NCI-H2196 treated with DMSO at 0.1 percent for 48 hours (cell line): ENCODE results near the gene ARAP2.

Experiments used
- DNase-seq: peaks from one replicate; lab custom pipeline; 2025; ENCODE audit not compliant: unreplicated experiment; lab: John Stamatoyannopoulos, UW

The ARAP2 gene

GRCh38 chr4:36137336-36137735, 107.0 kb downstream of the ARAP2 start:
- DNase-seq: no peak

GRCh38 chr4:36133658-36134057, 110.7 kb downstream of the ARAP2 start:
- DNase-seq: no peak

DNA sequence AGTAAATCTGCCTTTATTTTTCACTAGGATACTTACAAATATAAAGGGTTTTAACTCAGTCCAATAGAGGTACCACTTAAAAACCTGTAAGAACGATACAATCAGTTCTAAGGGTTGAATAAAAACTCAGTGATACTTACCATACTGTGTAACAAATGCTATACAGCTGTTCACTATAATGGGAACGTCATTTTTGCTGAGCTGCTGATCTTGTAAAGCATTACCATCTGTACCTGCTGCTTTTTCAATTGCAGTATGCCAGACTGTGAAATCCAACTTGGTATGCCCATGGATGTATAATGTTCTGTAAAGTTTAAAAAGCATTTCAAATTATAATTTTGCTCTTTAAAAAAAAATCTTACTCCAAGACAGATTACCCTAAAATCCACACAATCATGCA, 111.2 kb downstream of the ARAP2 start:
- DNase-seq: no peak

DNA sequence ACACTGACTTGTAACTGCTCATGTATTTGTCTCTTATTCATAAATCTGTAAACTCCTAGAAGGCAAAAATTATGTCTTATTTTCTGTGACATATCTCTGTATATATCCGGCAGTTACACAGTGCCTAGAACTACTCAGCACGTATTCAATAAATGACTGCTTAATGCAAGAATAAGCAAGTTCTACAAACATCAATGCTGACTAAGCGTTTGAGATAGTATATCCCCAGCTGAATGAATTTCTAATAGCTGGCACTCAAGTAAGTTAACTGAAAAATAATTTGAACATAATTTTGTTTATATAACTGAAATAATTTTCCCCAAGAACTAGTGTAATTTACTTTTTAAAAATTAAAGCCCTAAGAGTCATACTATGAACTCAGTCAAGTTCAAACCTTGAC, 113.7 kb downstream of the ARAP2 start:
- no peak for DNase-seq

DNA sequence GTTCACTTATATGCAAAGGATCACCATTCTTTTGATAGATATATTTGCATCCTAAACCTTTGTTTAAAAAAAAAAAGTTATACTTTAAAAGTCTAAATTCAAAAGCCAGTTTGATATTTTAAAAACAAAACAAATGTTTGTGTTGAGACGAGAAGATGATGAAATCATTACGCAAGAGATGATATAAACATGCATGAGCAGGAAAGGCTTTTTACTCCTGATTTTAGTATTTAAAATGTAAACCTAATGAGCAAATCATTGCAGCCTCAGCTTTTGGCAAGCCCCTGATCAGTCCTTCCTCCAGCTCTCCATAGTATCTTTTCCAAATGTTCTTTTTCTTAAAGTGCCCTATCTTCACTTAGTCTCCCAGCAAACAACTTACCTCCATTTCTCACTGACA, 115.6 kb downstream of the ARAP2 start:
- no peak for DNase-seq

GRCh38 chr4:36123906-36124305, 120.4 kb downstream of the ARAP2 start:
- DNase-seq: no peak

DNA sequence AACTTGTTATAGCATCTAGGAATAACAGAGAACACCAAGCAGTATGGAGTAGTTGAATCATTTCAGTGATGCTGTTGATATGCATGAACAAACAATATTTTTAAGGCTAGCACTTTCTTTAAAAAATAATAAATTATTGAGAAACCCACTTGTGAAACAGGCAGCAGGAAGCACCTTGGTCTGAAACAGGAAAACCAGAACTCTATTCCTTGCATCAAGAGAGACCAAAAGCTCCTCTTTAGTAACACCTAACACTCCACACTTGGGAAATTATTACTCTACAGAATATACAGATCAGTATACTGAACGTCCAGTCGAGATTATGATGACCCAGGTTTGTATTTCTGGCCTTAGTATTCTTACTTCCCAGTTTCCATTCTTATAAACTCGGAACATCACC, 129.0 kb downstream of the ARAP2 start:
- no peak for DNase-seq

- DNase-seq: no peak
These were observed 133.1 kb downstream of the ARAP2 start for GRCh38 chr4:36111172-36111571.

DNA sequence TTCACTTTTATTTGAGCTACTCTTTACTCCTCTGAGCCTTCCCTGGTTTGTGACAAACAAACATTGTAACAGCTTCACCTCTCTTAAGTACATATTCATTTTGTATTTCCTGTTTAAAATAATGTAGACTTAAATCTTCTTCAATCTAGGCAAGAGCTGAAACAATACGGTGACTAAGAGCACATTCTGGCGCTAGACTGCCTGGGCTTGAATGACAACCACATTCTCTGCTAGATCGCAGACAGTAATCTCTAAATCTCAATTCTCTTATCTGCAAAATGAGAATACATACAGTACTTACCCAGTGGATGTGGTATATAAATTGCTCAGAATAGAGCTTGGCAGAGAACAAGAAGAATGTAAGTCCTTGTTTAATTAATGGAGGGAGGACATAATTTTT, 144.8 kb downstream of the ARAP2 start:
- no peak for DNase-seq

- DNase-seq: no peak
These were observed 149.3 kb downstream of the ARAP2 start for GRCh38 chr4:36094995-36095394.

DNA sequence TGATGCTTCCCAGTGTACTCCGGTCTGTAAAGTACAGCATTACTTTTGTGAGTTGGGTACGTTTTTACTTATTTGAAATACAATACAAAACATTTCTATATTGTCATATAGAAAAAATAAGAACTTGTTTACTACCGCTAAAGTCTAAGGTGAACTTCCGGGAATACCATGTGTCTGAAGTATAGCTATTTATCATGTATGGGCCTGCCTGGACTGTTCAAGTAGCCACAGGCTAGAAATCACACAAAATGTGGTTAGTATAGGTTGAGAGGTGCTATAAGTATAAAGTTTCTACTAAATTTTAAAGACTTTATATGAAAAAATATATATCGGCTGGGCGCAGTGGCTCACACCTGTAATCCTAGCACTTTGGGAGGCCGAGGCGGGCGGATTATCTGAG, 152.3 kb downstream of the ARAP2 start:
- no peak for DNase-seq

DNA sequence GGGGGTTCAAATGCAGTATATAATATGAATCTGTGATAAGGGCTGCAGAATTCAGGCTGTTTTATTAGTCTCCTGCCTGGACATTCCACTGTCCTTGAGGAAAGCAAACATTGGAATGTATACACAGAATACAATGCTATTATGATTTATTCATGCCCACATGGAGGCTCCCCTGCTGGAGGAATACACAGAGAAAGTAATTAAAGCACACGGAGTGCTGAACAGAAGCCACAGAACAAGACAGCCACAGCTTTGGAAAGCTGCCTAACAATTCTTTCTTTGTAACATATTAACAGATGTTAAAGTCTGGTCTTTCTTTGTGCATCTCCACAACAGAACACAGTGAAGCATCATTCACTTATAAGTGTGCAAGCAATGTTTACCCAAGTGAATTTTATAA, 155.8 kb downstream of the ARAP2 start:
- DNase-seq: no peak

DNA sequence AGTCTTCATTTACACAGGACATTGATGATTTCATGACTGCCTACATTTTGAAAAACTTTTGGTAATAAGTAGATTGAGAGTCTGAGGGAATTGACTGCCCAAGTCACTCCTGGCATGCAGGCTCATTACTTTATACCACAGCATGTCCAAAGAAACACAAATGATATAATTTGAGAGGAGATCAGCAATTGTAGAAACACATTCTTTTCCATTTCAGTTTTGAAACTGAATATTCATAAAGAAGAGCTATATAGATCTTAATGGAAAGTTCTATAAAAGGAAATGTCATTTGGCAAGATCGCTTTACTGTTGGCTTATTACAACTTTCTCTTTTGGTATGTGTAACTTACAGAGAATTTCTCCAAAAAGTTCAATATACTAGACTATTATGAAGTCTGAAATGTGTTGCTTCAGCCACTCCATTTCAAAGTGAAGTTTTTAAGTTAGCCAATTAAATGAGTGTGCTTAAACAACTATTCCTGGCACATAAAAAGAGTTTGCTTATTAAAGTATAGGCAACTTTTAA, 158.0 kb downstream of the ARAP2 start:
- no peak for DNase-seq

GRCh38 chr4:36082817-36083216, 161.5 kb downstream of the ARAP2 start:
- no peak for DNase-seq

GRCh38 chr4:36081185-36081584, 163.1 kb downstream of the ARAP2 start:
- DNase-seq: no peak

- no peak for DNase-seq
These were observed 164.6 kb downstream of the ARAP2 start for GRCh38 chr4:36079666-36080065.

GRCh38 chr4:36078319-36078718, 166.0 kb downstream of the ARAP2 start:
- no peak for DNase-seq

DNA sequence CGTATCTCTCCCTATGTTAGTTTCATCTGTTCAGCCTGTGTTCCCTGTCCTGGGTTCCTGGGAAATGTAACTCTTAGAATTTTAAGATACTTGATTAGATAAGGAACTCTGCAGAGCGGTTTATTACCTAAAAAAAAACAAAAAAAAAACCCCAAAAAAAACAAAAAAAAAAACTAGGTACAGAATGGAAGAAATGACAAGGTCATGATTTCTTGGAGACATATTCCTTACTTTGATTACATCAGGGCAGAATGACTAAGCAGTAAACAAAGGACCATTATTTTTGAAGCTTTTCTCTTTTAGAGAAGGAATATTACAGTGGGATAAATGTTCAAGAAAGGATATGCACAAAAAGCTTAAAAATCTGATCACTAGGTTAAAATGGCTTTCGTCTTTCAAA, 171.8 kb downstream of the ARAP2 start:
- DNase-seq: no peak

DNA sequence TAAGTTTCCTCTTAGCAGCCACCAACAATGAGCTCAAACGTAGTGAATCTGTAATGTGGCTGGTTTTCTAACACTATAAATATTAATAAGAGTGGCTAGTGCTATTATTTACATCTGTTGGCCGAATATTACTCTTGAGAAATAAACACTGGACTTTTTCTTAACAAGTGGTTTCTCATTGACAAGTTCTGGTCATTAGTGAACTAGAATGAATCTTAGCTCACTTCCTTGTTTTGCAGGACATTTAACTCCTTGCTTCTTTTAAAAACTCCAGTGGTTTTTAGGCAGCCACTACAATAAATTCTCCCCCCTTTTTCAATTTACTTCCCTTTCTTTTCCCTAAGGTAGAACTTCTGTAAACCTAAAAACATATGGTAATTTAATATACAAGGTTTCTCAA, 177.2 kb downstream of the ARAP2 start:
- DNase-seq: no peak

DNA sequence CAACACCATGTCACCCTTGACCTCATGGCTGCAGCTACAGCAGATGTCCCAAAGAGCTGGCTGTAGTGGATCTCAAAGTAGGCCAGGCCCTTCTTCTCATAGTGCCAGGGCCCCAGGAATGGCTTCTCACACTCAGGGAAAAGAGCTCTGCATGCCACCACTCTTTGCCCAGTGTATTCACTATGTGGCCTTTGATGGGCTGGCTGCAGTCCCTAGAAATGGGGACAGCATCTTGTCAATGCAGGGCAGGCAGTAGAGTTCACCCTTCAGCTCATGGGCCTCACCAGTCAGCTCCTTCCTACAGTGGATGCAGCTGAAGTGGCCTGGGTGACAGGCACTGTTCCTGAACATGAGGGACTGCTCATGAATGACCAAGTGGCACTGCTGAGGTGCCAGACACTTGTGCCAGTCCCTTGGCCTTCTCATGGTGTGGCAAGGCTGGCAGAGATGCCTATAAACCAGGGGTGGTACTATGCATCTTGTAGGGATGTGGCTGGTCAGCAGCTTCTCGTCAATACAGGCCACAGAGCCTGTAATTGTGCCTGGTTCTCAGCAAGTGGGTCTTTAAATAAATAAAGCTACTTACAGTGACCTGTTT, 178.9 kb downstream of the ARAP2 start:
- DNase-seq: no peak

DNA sequence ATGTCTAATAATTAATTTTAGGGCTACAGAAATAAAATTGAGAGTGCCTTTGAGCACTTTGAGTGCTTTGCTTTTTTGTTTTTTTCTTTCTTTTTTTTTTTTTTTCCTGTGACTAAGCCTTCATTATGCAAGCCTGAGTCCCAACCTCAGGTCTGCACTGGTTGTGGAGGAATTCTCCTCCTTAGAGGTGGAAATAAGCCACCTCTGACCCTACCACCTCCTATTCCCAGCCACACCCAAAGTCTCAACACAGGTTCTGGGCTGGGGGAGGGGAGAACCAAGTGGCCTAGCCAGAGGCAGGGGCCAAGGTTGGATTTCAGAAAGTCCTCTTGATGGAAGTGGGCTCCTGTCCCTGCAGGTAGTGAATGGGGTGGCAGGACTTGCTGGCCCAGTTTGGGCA, 180.2 kb downstream of the ARAP2 start:
- no peak for DNase-seq

DNA sequence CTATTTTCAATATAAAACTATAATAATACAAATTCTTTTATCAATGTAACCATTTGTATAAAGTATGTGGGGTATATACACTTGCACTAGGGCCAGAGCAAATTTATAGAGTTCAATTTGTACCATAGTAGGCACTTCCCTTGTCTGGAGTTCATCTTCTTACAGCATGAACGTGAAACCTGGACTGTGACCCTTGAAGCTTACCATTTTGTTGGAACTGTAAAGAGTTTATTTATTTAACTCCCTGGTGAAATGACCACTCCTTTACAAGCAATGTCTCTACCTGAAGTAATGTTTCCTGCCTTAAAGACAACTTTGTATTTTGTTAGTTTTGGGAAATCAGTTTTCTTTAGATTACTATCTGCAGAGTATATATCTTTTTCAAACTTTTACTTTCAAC, 188.2 kb downstream of the ARAP2 start:
- DNase-seq: no peak

GRCh38 chr4:36054694-36055422, 189.5 kb downstream of the ARAP2 start:
- DNase-seq: no peak
